Measurements from ENCODE around the gene DIP2A. TPM values are rescaled to one million over a fixed set of nuclear protein-coding genes. Genes with fewer than 3 reads are reported as not detected.
"Not testable (repeated sequence)": the region's sequence is repeated elsewhere in the genome, so short reads cannot be mapped to it uniquely, and the experiment has no call there.

Gene DIP2A
- polyA plus RNA-seq, 4 donors: 23.7 to 56.3 (median 39.0) TPM

- no peak for DNase-seq (ENCODE audit: low read depth in 4 of 4, low spot score in 2 of 4)
These were observed 111.9 kb downstream of the DIP2A start for GRCh38 chr21:46570631-46571030.

- DNase-seq (ENCODE audit: low read depth in 4 of 4, low spot score in 2 of 4): no peak
These were observed 114.2 kb downstream of the DIP2A start for GRCh38 chr21:46572850-46573249.

GRCh38 chr21:46577786-46578185, 119.1 kb downstream of the DIP2A start:
- not testable (repeated sequence) for DNase-seq (ENCODE audit: low read depth in 4 of 4, low spot score in 2 of 4)

GRCh38 chr21:46579394-46579793, 120.7 kb downstream of the DIP2A start:
- not testable (repeated sequence) for DNase-seq (ENCODE audit: low read depth in 4 of 4, low spot score in 2 of 4)

GRCh38 chr21:46581780-46582307, 123.2 kb downstream of the DIP2A start:
- DNase-seq (ENCODE audit: low read depth in 4 of 4, low spot score in 2 of 4): no peak

- no peak for DNase-seq (ENCODE audit: low read depth in 4 of 4, low spot score in 2 of 4)
These were observed 126.7 kb downstream of the DIP2A start for GRCh38 chr21:46585191-46585953.

- DNase-seq (ENCODE audit: low read depth in 4 of 4, low spot score in 2 of 4): no peak
These were observed 135.6 kb downstream of the DIP2A start for GRCh38 chr21:46594276-46594675.

- no peak for DNase-seq (ENCODE audit: low read depth in 4 of 4, low spot score in 2 of 4)
These were observed 137.5 kb downstream of the DIP2A start for GRCh38 chr21:46596201-46596600.

GRCh38 chr21:46597031-46597430, 138.3 kb downstream of the DIP2A start:
- DNase-seq (ENCODE audit: low read depth in 4 of 4, low spot score in 2 of 4): no peak

- no peak for DNase-seq (ENCODE audit: low read depth in 4 of 4, low spot score in 2 of 4)
These were observed 139.2 kb downstream of the DIP2A start for GRCh38 chr21:46597896-46598343.

GRCh38 chr21:46598581-46599572, 140.2 kb downstream of the DIP2A start:
- DNase-seq (ENCODE audit: low read depth in 4 of 4, low spot score in 2 of 4): peak; percentile 19 to 48 (median 36)

- no peak for DNase-seq (ENCODE audit: low read depth in 4 of 4, low spot score in 2 of 4)
These were observed 141.6 kb downstream of the DIP2A start for GRCh38 chr21:46600305-46600704.

- DNase-seq (ENCODE audit: low read depth in 4 of 4, low spot score in 2 of 4): no peak
These were observed 142.3 kb downstream of the DIP2A start for GRCh38 chr21:46600978-46601377.

GRCh38 chr21:46603228-46603627, 144.5 kb downstream of the DIP2A start:
- no peak for DNase-seq (ENCODE audit: low read depth in 4 of 4, low spot score in 2 of 4)

- no peak for DNase-seq (ENCODE audit: low read depth in 4 of 4, low spot score in 2 of 4)
These were observed 145.8 kb downstream of the DIP2A start for GRCh38 chr21:46604329-46604974.

GRCh38 chr21:46604975-46605766, 146.5 kb downstream of the DIP2A start, which contains the start of gene S100B:
TSS of gene S100B (minus strand) at chr21:46605082. CDS start at chr21:46602415, 2,667 bp downstream.
- peak in 1 of 4 donors; percentile 13 for DNase-seq (ENCODE audit: low read depth in 4 of 4, low spot score in 2 of 4)

- no peak for DNase-seq (ENCODE audit: low read depth in 4 of 4, low spot score in 2 of 4)
These were observed 147.2 kb downstream of the DIP2A start for GRCh38 chr21:46605767-46606426.

- DNase-seq (ENCODE audit: low read depth in 4 of 4, low spot score in 2 of 4): no peak
These were observed 147.7 kb downstream of the DIP2A start for GRCh38 chr21:46606427-46606813.

GRCh38 chr21:46607636-46608035, 148.9 kb downstream of the DIP2A start:
- DNase-seq (ENCODE audit: low read depth in 4 of 4, low spot score in 2 of 4): no peak
